ENCODE results near the gene PATZ1. TPM values are rescaled to one million over a fixed set of nuclear protein-coding genes. Genes with fewer than 3 reads are reported as not detected.
"Not testable (repeated sequence)": the region's sequence is repeated elsewhere in the genome, so short reads cannot be mapped to it uniquely, and the experiment has no call there.

Gene PATZ1
- total and polyA plus RNA-seq, 3 donors from 2014 or later = 23.2 to 48.7 (median 38.1) TPM

- DNase-seq = no peak
- Histone ChIP-seq H3K27ac (no peak overlapping the region), H3K36me3 (ENCODE audit: low read depth, missing control alignments) (no peaks in the 10 kb centered on the region), H3K4me1 (no peaks in the 10 kb centered on the region), H3K27me3 (no peaks in the 10 kb centered on the region), H3K4me3 (no peak overlapping the region), H3K9me3 (no peaks in the 10 kb centered on the region)
- WGBS, 2 donors = 69 to 86% methylated on average over 5 of the region's 5 CpGs
- TF ChIP-seq CTCF (IDR thresholded peaks at IDR 0.05) = no peak
- intact Hi-C loops (cut with DNase I; ENCODE audit: low total_unique reads) = no loop called here
Measured at GRCh38 chr22:31354515-31354914, 8.4 kb upstream of the PATZ1 start.

- H3K9me3 ChIP-seq = no peaks in the 10 kb centered on the region
- DNase-seq = peak; percentile 57
- no peaks in the 10 kb centered on the region for H3K27me3 ChIP-seq
- H3K4me3 ChIP-seq = no peak overlapping the region
- no peaks in the 10 kb centered on the region for H3K36me3 ChIP-seq (ENCODE audit: low read depth, missing control alignments)
- H3K27ac ChIP-seq = no peak overlapping the region
- no peak for TF ChIP-seq POLR2A (IDR thresholded peaks at IDR 0.05)
- TF ChIP-seq CTCF (IDR thresholded peaks at IDR 0.05) = no peak
- intact Hi-C loops (cut with DNase I; ENCODE audit: low total_unique reads) = no loop called here
- 68 to 73% methylated on average over 8 of the region's 8 CpGs for WGBS, 2 donors
- H3K4me1 ChIP-seq = peaks cover 3% of the 10 kb centered on the region
Measured at GRCh38 chr22:31350410-31350863, 4.3 kb upstream of the PATZ1 start.

GRCh38 chr22:31349960-31350359 lies 3.8 kb upstream of the PATZ1 start:
- intact Hi-C loops (cut with DNase I; ENCODE audit: low total_unique reads) = no loop called here
- Histone ChIP-seq H3K4me1 (peaks cover 5% of the 10 kb centered on the region), H3K27ac (no peak overlapping the region), H3K4me3 (no peak overlapping the region), H3K27me3 (no peaks in the 10 kb centered on the region), H3K36me3 (ENCODE audit: low read depth, missing control alignments) (no peaks in the 10 kb centered on the region), H3K9me3 (no peaks in the 10 kb centered on the region)
- no peak for TF ChIP-seq CTCF (IDR thresholded peaks at IDR 0.05)
- TF ChIP-seq POLR2A (IDR thresholded peaks at IDR 0.05) = no peak
- no peak for DNase-seq

GRCh38 chr22:31348766-31349165 lies 2.6 kb upstream of the PATZ1 start:
- DNase-seq = no peak
- Histone ChIP-seq H3K9me3 (no peaks in the 10 kb centered on the region), H3K4me1 (peaks cover 17% of the 10 kb centered on the region), H3K4me3 (no peak overlapping the region), H3K36me3 (ENCODE audit: low read depth, missing control alignments) (no peaks in the 10 kb centered on the region), H3K27me3 (no peaks in the 10 kb centered on the region), H3K27ac (no peak overlapping the region)
- 67 to 79% methylated on average over 6 of the region's 6 CpGs for WGBS, 2 donors
- no peak for TF ChIP-seq POLR2A (IDR thresholded peaks at IDR 0.05)
- TF ChIP-seq CTCF (IDR thresholded peaks at IDR 0.05) = no peak
- intact Hi-C loops (cut with DNase I; ENCODE audit: low total_unique reads) = no loop called here

- Histone ChIP-seq H3K27ac (peak overlapping the region in 1 of 2 donors; percentile 77), H3K4me3 (peak overlapping the region; percentile 66 to 72), H3K4me1 (peaks cover 25% of the 10 kb centered on the region)
- H3K27me3 ChIP-seq; intact Hi-C loops (cut with DNase I; ENCODE audit: low total_unique reads); H3K9me3 ChIP-seq; H3K36me3 ChIP-seq (ENCODE audit: low read depth, missing control alignments); DNase-seq: not testable (repeated sequence)
- WGBS, 2 donors = 59 to 61% methylated on average over 16 of the region's 16 CpGs
Measured at GRCh38 chr22:31348009-31348337, 1.8 kb upstream of the PATZ1 start.

All from testis (tissue), 3 donors.